Stimulated activated CD8-positive, alpha-beta memory T cell treated with anti-CD3 and anti-CD28 coated beads, Interleukin-7, amount 100 ng/mL, for 1 hour (primary cell): ENCODE data around the gene STAT5A.

Experiments
- DNase-seq, 2 donors: peaks; one replicate each; pipeline ENCODE4 v3.0.0-alpha.2; 2020; ENCODE audit warnings: low read depth in 2 of 2

The STAT5A gene

DNA sequence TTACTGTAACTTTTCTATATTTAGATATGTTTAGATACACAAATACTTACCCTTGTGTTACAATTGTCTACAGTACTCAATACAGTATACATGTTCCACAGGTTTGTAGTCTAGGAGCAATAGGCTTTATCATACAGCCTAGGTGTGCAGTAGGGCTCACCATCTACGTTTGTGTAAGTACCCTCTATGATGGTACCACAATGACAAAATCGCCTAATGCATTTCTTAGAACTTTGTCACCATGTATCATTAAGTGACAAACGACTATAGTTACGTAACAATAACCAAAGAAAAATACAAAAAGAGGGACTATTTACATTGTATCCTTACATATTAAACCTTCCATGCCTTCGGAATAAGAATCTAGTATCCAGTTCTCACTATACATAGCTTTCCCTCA, 20.1 kb upstream of the STAT5A start:
- no peak for DNase-seq

DNA sequence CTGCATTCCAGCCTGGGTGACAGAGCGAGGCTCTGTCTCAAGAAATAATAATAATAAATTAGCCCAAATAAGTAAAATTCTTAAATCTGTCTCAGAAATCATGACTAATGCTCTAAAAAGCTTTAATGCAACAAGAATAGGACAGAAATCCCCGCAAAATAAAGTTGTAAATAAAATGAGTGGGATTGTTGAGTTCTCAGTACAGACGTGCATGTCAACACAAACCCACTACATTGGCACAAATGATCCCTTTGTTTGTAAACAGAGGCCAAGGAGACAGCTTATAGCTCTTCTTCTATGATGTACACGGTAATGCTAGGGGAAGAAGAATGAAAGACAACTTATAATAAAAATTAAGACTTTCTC, 18.1 kb upstream of the STAT5A start:
- DNase-seq, result no peak

GRCh38 chr17:42270596-42270995, 17.7 kb upstream of the STAT5A start:
- no peak for DNase-seq

GRCh38 chr17:42271006-42271778, 17.1 kb upstream of the STAT5A start:
- DNase-seq, result no peak

DNA sequence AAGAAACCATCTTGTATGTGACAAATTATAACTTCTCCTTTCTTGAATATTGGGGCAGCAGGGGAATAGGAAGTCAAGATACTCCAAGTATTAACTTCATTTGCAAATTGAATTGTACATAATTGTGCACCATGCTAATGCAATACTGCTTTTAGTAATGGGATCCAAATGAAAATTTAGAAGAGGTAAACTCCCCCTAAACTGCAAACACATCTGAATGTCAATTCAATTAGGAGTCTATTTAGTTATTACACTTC, 16.6 kb upstream of the STAT5A start:
- DNase-seq, result no peak

- no peak for DNase-seq
These were observed 16.0 kb upstream of the STAT5A start for GRCh38 chr17:42272162-42272907.

DNA sequence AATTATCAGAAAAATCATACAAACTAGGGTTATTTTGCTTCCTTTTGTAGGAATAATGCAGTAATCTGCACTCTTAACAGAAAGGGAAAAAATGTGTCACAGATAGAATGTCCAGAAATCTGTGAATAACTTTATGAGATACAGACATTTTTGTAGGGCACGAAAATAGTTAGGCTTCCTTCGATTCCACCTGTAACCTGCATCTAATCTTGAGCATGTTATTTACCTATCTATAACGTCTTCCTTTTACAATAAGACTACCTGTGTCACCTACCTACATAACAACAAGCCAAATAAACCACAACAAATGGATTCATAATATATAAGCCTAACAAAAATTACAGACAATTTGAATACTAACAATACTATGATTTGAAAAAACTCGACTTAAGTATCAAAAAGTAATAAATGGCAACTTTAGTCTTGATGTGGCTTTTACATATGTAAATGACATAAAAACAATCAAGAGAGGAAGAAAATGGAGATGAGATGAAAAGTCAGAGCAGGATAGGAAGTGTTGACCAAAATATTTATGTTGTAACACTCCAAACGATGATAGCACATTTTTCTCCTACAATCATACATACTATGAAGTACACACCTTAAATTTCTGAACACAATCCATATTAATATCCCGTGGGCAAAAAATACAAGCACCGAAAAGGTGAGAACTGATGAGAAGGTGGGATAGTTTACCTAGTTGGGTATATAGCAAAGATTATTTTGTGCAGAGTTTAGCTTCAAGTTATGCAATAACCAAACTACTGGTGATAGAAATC, 14.6 kb upstream of the STAT5A start:
- no peak for DNase-seq

DNA sequence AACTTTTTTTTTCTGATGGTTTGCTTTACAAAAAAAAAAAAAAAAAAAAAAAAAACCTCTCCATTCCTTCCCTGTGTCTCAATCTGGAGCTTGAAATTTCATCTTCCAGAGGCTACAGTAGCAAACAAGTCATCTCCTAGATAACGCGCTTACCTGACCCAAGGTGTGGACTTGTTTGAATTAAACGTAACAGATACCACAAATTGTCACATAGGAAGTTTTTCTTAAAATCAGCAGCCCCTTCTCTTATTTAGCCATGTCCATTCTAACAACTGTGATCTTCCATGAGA, 14.1 kb upstream of the STAT5A start:
- DNase-seq, result no peak

- no peak for DNase-seq
These were observed 13.3 kb upstream of the STAT5A start for GRCh38 chr17:42274812-42275526.

DNA sequence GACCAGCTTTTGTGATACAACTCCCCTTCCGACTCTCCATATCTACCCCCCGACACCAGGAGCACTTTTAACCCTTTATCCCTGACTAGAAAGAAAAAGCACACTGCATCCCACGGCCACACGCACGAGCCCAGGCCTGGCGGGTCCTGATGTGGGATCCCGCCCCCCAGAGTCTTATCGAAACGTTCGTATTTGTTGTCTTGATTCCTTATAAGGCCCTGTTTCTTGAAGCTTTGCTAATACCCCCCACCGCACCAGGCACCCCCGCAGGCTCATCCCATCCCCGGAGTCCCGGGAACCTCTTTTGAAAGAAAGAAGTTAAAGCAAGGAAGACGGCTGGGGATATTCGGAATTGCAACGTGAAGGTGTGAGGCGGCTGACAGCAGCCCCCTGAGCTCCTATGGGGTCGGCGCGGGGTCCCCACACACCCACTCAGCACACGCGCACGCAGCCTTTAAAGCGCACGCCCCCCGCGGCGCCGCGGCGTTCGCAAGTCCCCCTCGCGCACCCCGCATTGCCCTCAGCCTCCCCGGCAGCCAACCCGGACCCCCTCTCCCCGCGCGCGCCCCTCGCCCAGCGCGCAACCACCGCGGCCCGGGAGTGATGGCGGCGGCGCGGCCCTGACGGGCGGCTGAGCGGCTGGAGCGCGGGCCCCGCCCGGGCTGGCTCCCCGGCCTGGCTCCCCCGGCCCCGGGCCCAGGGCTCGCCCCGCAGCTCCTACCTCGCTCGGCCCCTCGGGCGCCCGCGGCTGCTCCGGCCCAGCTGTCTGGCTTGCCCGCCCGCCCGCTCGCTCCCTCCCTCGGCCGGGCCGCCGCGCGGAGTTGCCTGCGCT, 12.6 kb upstream of the STAT5A start:
- no peak for DNase-seq

GRCh38 chr17:42276359-42276608, 12.0 kb upstream of the STAT5A start, which contains the start of gene STAT5B:
Gene STAT5B (minus strand): TSS chr17:42276391. CDS start chr17:42232127, 44,264 bp downstream.
- DNase-seq, result peak in 1 of 2 donors; percentile 37

DNA sequence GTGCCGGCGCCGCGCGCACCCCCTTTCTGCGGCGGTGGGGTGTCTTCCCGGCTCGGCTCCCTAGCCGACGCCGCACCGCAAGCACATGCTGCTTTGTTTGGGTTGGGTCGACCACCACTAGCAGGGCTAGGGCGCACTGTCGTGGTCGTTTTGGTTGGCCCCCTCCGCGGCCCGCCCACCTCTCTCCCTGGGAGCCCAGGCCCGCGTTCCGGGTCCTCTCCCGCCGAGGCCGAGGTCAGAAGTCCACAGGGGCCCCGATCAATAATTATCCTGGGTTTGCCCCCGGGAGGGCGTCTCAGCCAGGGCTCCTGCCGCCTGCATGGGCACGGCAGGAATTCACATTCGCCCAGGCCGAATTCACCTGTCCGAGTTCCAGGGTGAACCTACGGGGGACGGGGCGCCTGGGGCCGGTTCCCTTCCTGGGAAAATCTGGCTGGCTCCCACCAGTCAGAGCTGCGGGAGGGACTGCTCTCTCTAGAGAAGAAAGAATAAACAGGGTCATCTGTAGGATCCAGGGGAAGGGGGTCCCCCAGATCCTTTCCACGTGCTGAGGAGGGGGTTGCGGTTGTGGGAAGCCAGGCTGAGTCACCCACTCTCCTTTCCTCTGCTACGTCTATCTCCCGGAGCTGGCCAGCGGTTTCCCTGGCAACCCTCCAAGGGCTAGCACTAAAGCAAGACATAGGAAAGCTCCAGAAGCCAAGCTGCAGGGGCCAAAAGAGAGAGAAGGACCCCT, 11.5 kb upstream of the STAT5A start:
- DNase-seq, result no peak

DNA sequence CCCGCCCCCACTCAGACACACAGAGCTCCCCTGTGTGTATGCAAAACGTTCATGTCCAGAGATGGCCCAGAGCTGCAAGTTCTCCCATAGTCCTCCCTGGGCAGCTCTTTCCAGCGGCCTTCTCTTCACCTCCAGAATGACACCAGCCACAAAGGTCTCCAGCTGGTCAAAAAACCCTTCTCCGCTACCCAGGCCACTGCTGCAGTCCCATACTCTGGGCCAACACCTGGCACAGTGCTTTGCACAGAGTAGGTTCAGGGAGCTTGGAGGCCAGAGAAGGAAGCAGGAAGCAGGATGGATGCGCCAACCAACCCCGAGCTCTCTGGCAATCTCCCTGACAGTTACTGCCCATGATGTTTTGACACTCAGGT, 11.0 kb upstream of the STAT5A start:
- no peak for DNase-seq

- DNase-seq, result no peak
These were observed 8.3 kb upstream of the STAT5A start for GRCh38 chr17:42279776-42280630.

DNA sequence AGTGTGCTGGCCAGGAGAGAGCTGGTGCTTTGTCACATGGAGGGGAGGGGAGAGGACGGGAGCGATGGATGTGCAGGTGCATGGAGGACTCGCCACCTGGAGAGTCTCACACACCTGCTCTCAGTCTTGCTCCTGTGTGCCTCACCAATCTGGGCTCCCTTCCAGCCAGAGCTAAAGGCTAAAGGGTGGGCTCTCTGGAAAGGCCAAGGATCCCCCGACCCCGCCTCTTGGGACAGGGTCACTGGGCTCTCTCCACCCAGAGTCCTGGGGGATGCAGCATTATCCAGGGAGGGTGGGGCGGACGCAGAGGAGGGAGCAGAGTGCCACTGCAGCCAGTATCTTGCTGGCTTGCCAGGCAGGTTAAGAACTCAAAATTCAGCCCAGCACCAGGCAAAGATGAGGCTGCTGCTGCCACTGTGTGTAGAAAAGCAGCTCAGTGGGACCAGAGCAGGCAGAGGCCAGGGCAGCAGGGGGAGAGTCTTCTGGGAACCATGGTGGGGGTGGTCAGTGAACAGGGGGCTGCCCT, 6.7 kb upstream of the STAT5A start:
- no peak for DNase-seq

GRCh38 chr17:42282478-42283080, 5.7 kb upstream of the STAT5A start:
- DNase-seq, result no peak

- no peak for DNase-seq
These were observed 4.9 kb upstream of the STAT5A start for GRCh38 chr17:42283241-42284023.

GRCh38 chr17:42284024-42284369, 4.3 kb upstream of the STAT5A start:
- no peak for DNase-seq

DNA sequence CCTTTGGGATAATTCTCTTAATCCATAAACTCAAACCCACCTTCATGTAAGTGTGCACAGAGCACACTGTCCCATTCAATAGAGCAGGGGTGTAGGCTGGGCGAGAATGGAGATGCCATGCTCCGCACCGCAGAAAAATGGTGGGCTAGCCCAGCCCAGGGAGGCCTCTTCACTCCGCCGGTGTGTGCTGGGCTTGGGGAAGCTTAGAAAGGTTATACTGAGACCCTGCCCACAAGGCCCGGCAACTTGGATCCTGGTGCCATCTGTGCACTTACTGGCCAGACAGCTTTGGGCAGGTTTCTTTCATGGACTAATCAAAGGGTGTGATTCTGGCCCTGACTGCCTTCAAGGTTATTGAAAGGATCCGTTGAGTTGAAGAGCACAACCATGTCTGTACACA, 3.7 kb upstream of the STAT5A start:
- DNase-seq, result no peak
